Gastrocnemius medialis (tissue), 4 donors: ENCODE data around the gene ROMO1. TPM values are rescaled to one million over a fixed set of nuclear protein-coding genes. Genes with fewer than 3 reads are reported as not detected.

Source experiments
- ATAC-seq, 2 donors: fragments of 150-250 bp; one replicate each; pipeline ENCODE4 v1.9.1; 2016
- DNase-seq, 2 donors: peaks; one replicate each; pipeline ENCODE4 v3.0.0-alpha.2; 2019
- H3K27ac ChIP-seq, 4 donors: fragments of 200-600 bp; sonication (generic); 1 replicate in 1 of 4; 2 replicates in 3 of 4; pipeline ENCODE4 v1.5.1; 2016 to 2018; ENCODE audit warnings: mild to moderate bottlenecking in 2 of 4, moderate library complexity in 1 of 4
- H3K27me3 ChIP-seq, 3 donors: fragments of 200-600 bp; sonication (generic) in 2 of 3; 1 replicate in 1 of 3; 2 replicates in 2 of 3; pipeline versions ENCODE4 v1.5.1 to v1.6.0; 2016 to 2019; ENCODE audit warnings: mild to moderate bottlenecking in 1 of 3, moderate library complexity in 1 of 3
- H3K36me3 ChIP-seq, 2 donors: fragments of 200-600 bp; sonication (generic) in 1 of 2; one replicate each; pipeline ENCODE4 v1.5.1; 2017 to 2018
- H3K4me1 ChIP-seq, 2 donors: fragments of 200-600 bp; sonication (generic) in 1 of 2; one replicate each; pipeline ENCODE4 v1.5.1; 2016 to 2017; ENCODE audit warnings: mild to moderate bottlenecking in 2 of 2
- H3K4me3 ChIP-seq, 4 donors: fragments of 200-600 bp; sonication (generic) in 3 of 4; 1 replicate in 1 of 4; 2 replicates in 3 of 4; pipeline ENCODE4 v1.5.1; 2016 to 2019; ENCODE audit warnings: mild to moderate bottlenecking in 2 of 4
- H3K9me3 ChIP-seq, 3 donors: fragments of 200-600 bp; sonication (generic) in 2 of 3; 1 replicate in 1 of 3; 2 replicates in 2 of 3; pipeline ENCODE4 v1.5.1; 2016 to 2019
- POLR2A ChIP-seq, 2 donors: fragments of 450-650 bp; IDR thresholded peaks; one replicate each; pipeline ENCODE4 v1.6.1; 2017; ENCODE audit warnings: antibody characterized with exemption in 2 of 2, mild to moderate bottlenecking in 2 of 2, moderate library complexity in 2 of 2
- in situ Hi-C, 4 donors: fragments of 200-750 bp; cut with MboI; loops; one replicate each; pipeline versions ENCODE4 v1.15.0 to v1.8.0; 2017; ENCODE audit warnings: low sequenced_read_pairs in 4 of 4
- intact Hi-C: fragments of 100-400 bp; cut with DNase I; formaldehyde crosslinking; loops from one replicate; pipeline ENCODE4 v1.15.1; 2023; ENCODE audit warnings: low total_unique reads
- total RNA-seq, 4 donors: library from RNA; depleted of rRNA; stranded (reverse); fragments of >200 nt; gene quantifications; one replicate each; pipeline versions ENCODE4 v1.1.0 to v1.2.3, GENCODE V29; 2016
- TF ChIP-seq, protein P1 (sequence below), 5 experiments: fragments of 450-650 bp in 3 of 5; fragments of 200-600 bp in 2 of 5; sonication (generic) in 2 of 5; IDR thresholded peaks in 4 of 5; conservative IDR thresholded peaks in 1 of 5; 1 replicate in 4 of 5; 2 replicates in 1 of 5; pipeline ENCODE4 v1.5.1; 2016 to 2019; ENCODE audit warnings: antibody characterized with exemption in 5 of 5, mild to moderate bottlenecking in 3 of 5, moderate library complexity in 3 of 5

The ROMO1 gene
- total RNA-seq, 4 donors from 2014 or later: 213 to 491 (median 309) TPM

DNA sequence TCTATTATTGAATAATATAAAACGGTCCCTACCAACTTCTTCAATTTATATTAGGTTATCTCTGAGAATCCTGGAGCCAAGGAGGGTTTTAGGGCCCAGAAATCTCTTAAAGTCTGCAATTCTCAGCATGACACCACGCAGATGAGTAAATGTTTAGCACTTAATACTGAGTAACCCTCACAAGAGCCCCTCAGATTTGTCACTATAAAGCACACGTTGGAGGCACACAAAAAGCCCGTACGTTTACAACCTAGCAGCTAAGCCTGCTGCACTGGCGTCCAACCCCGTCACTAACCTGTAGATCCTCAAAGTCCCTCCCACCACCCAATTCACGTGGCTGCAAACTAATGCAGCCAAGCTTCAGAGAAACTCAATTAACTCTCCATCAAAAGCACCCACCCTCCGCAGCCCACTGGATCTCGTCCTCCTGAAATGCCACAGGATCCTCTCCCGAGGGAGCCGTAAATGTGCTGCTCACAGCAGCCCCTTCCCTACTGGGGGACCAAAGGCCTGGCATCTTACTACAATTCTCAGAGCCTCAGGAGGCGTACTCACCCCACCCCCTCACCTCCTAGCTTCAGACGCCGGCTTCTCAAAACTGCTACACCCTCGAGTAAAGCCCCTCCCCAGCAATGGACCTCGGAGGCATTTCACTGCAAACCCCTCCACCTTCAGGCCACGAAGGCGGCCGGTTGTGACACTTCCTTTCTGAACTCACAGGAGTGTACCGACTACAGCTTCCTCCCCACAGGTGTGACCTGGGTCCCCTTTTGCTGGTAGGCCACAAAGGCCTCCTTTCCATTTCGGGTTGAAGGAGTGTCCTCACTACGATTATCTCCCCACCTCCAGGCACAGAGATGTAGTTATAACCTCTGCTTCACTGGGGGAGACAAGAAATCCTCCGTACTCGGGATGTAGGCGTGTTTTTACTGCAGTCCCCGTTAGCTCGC is 35.4 kb upstream of the ROMO1 start:
- ATAC-seq (peak; percentile 26 to 44), DNase-seq (peak; percentile 15 to 39)
- in situ Hi-C loops: no loop called here
- intact Hi-C loops: loop anchor here (1.0 to 5.0 kb wide), 3 partner anchors 46 to 221 kb away; no protein-coding TSS in a partner anchor
- Histone ChIP-seq H3K27ac (peak overlapping the region; percentile 93 to 98 (median 98)), H3K27me3 (no peaks in the 10 kb centered on the region), H3K36me3 (peaks cover 0 to 4% of the 10 kb centered on the region in 2 donors), H3K4me1 (peaks cover 44 to 49% of the 10 kb centered on the region in 2 donors), H3K9me3 (no peaks in the 10 kb centered on the region), H3K4me3 (peak overlapping the region; percentile 73 to 97 (median 74))
- TF ChIP-seq, protein P1, sequence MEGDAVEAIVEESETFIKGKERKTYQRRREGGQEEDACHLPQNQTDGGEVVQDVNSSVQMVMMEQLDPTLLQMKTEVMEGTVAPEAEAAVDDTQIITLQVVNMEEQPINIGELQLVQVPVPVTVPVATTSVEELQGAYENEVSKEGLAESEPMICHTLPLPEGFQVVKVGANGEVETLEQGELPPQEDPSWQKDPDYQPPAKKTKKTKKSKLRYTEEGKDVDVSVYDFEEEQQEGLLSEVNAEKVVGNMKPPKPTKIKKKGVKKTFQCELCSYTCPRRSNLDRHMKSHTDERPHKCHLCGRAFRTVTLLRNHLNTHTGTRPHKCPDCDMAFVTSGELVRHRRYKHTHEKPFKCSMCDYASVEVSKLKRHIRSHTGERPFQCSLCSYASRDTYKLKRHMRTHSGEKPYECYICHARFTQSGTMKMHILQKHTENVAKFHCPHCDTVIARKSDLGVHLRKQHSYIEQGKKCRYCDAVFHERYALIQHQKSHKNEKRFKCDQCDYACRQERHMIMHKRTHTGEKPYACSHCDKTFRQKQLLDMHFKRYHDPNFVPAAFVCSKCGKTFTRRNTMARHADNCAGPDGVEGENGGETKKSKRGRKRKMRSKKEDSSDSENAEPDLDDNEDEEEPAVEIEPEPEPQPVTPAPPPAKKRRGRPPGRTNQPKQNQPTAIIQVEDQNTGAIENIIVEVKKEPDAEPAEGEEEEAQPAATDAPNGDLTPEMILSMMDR (IDR thresholded peaks at IDR 0.05 in 4 of 5, conservative IDR thresholded peaks at IDR 0.05 in 1 of 5): no peak
- no peak for TF ChIP-seq POLR2A (IDR thresholded peaks at IDR 0.05)

DNA sequence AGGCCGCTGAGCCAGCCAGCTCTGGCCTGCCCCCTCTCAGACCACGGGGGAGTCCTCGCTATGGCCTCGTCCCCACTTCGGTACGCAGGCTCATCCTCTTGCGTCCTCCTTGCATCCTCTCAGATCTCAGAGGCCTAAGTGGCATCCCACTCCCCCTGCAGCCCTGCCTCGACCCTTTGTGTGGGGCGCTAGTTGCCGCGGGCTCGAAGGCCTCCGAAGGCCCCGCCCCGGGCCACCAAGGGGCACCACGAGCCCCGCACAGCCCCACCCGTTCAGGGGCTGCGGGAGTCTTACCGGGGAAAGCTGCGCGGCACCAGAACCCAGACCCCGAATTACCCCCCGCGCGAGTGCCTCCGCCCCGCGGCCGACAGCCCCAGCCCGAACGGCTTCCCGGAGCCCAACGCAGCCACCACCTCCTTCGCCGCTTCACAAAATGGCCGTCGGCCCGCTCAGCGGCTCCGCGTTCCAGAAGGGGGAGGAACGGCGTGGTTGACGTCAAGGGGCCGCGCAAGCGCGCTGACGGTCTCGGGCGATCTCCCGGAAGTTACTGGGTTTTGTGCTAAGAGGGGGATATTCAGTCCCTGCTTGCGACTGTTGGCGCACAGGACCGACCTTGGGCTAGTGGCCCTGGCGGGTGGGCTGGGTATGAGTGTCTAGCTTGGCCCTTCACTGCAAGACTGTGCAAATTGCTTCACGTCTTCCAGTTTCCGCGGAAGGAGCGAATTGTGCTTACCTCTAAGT is 34.6 kb upstream of the ROMO1 start, which contains the start of the genes CPNE1 and RBM12:
Gene CPNE1 (minus strand): TSS at position 435 of the 741 bp plus-strand sequence. CDS start 31,977 bp downstream, outside the sequence.
Gene RBM12 (minus strand): TSS at position 435 of the 741 bp plus-strand sequence. CDS start 9,578 bp downstream, outside the sequence.
- Histone ChIP-seq H3K4me1 (peaks cover 36 to 42% of the 10 kb centered on the region in 2 donors), H3K9me3 (no peaks in the 10 kb centered on the region), H3K27me3 (no peaks in the 10 kb centered on the region), H3K4me3 (peak within 1 kb of the TSS; percentile 73 to 97 (median 74)), H3K27ac (peak within 1 kb of the TSS; percentile 93 to 98 (median 98)), H3K36me3 (peaks cover 0 to 12% of the 10 kb centered on the region in 2 donors)
- in situ Hi-C loops: no loop called here
- intact Hi-C loops: loop anchor here (1.0 to 5.0 kb wide), 4 partner anchors 35 to 220 kb away; partner anchors contain the start of genes NFS1 and ROMO1
- DNase-seq (peak; percentile 87 to 90), ATAC-seq (peak; percentile 93 to 95)
- TF ChIP-seq POLR2A (IDR thresholded peaks at IDR 0.05): peak; percentile 91 to 92
- TF ChIP-seq, protein P1 (IDR thresholded peaks at IDR 0.05 in 4 of 5, conservative IDR thresholded peaks at IDR 0.05 in 1 of 5): no peak

DNA sequence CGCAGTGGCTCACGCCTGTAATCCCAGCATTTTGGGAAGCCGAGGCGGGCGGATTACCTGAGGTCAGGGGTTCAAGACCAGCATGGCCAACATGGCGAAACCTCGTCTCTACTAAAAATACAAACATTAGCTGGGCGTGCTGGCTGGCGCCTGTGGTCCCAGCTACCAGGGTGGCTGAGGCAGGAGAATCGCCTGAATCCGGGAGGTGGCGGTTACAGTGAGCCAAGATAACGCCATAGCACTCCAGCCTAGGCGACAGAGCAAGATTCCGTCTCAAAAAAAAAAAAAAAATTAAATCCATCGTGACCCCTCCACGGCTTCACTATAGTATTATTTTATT is 33.3 kb upstream of the ROMO1 start:
- TF ChIP-seq, protein P1 (IDR thresholded peaks at IDR 0.05 in 4 of 5, conservative IDR thresholded peaks at IDR 0.05 in 1 of 5): no peak
- no peak for TF ChIP-seq POLR2A (IDR thresholded peaks at IDR 0.05)
- peaks cover 23 to 29% of the 10 kb centered on the region in 2 donors for H3K4me1 ChIP-seq
- intact Hi-C loops: loop anchor here (1.0 kb wide), 1 partner anchor 33 kb away; the partner anchor contains the start of genes NFS1 and ROMO1
- DNase-seq (no peak), ATAC-seq (no peak)
- peak overlapping the region in 1 of 4 donors; percentile 98 for H3K27ac ChIP-seq
- no peak overlapping the region for H3K4me3 ChIP-seq
- H3K9me3 ChIP-seq: no peaks in the 10 kb centered on the region
- H3K27me3 ChIP-seq: no peaks in the 10 kb centered on the region
- peaks cover 0 to 25% of the 10 kb centered on the region in 2 donors for H3K36me3 ChIP-seq
- in situ Hi-C loops: no loop called here

DNA sequence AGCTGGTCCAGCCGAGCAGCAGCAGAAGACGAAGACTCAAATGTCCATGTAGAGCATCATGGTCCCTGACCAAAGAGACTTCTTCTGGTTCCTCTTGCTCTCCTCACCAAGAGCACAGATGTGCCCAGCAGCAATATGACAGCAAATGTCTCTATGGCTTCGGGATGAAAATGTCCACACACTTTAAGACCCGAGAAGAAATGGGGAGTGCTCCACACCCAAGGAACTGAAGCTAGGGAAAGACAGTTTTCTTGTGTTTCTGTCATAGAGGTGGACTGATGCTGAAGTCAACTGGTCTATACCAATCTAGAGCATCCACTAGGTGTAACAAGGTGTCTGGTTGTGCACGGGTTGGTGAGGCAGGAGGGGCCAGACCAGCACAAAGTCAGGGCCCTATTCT is 30.0 kb upstream of the ROMO1 start:
- no peak overlapping the region for H3K27ac ChIP-seq
- intact Hi-C loops: no loop called here
- no peak overlapping the region for H3K4me3 ChIP-seq
- in situ Hi-C loops: no loop called here
- TF ChIP-seq, protein P1 (IDR thresholded peaks at IDR 0.05 in 4 of 5, conservative IDR thresholded peaks at IDR 0.05 in 1 of 5): no peak
- no peak for TF ChIP-seq POLR2A (IDR thresholded peaks at IDR 0.05)
- peaks cover 0 to 57% of the 10 kb centered on the region in 2 donors for H3K36me3 ChIP-seq
- H3K4me1 ChIP-seq: no peaks in the 10 kb centered on the region
- ATAC-seq (no peak), DNase-seq (no peak)
- no peaks in the 10 kb centered on the region for H3K27me3 ChIP-seq
- no peaks in the 10 kb centered on the region for H3K9me3 ChIP-seq
